ENCODE data around the gene AREG.

AREG gene

DNA sequence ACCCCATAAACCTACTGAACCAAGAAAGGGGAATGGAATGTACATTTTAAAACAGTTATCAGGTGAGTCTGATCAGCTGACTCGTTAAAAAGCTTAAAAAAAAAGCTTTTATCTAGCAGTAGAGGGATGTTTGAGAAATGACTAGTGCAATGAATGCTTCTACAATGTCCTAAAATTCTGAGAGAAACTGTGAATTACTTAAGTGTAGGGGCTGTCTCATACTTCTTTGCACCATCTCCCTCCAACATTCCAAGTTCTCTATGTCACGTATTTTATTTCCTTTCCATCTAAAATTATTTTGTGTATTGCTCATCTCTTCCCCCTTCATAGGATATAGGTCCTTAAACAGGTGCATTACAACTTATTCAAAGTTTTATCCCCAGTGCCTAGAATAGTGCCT lies 11.9 kb upstream of the AREG start:
- DNase-seq (ENCODE audit: low read depth) = peak; percentile 79

DNA sequence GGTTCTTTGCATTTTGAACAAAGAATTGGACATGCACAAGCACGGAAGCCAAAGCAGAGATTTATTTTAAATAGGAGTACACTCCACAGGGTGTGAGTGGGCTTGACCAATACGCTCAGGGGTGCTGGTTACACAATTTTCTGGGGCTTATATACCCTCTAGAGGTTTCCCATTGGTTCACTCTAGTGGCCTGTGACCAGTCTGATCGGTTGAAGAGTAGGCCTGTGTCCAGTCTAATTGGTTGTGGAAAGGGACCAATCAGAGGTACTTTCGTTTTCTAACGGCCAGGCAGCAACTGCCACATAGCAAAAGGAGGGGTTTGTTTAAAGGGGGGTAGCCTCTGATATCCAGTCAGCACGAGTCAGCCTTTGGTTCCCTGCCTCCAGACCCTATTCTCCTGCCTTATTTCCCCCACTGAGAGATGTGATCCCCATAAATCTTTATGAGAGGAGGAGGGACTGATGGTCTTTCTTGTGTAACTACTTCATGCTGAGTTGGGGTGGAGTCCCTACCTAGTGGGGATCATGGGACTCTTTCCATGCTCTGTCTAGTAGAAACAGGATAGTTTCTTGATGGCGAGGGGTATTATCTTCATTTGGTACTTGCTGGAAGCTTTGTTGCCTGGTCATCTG lies 11.3 kb upstream of the AREG start:
- DNase-seq (ENCODE audit: low read depth) = no peak

GRCh38 chr4:74435296-74435695 lies 9.6 kb upstream of the AREG start:
- no peak for DNase-seq (ENCODE audit: low read depth)

DNA sequence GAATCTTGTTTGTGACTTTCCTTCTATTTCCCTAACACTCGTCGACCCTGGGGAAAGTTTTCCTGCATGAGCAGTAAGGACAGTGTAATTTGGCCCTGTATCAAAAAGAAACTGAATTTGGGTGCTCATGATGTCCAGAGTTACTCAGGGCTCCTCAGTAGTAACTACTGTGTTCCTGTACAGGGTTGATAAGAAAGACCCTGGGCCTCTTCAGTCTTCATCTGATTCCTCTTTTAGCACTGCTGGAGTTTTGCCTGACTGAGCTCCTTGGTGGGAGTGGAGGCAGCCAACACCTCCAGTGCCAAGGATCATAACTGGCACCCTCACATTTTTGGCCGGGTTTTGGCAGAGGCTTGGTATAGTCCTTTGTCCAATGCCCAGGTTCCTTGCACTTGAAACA lies 7.1 kb upstream of the AREG start:
- no peak for DNase-seq (ENCODE audit: low read depth)

GRCh38 chr4:74438661-74439060 lies 6.3 kb upstream of the AREG start:
- DNase-seq (ENCODE audit: low read depth) = no peak

- DNase-seq (ENCODE audit: low read depth) = no peak
Observed at GRCh38 chr4:74439952-74440351, 5.0 kb upstream of the AREG start.

DNA sequence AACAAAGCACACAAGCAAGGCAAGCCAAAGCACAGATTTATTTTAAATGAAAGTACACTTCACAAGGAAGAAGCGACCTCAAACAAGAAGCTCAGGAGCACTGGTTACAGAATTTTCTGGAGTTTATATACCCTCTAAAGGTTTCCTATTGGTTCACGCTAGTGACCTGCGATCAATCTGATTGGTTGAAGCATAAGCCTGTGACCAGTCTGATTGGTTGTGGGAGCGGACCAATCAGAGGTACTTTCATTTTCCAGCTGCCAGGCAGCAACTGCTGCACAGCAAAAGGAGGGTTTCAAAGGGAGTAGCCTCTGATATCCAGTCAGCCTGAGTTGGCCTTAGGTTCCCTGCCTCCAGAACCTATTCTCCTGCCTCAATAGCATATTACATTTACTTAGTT lies 4.6 kb upstream of the AREG start:
- no peak for DNase-seq (ENCODE audit: low read depth)

- DNase-seq (ENCODE audit: low read depth) = no peak
Observed at GRCh38 chr4:74441744-74442143, 3.2 kb upstream of the AREG start.

GRCh38 chr4:74446193-74446868 lies 1.4 kb downstream of the AREG start:
- peak; percentile 40 for DNase-seq (ENCODE audit: low read depth)

DNA sequence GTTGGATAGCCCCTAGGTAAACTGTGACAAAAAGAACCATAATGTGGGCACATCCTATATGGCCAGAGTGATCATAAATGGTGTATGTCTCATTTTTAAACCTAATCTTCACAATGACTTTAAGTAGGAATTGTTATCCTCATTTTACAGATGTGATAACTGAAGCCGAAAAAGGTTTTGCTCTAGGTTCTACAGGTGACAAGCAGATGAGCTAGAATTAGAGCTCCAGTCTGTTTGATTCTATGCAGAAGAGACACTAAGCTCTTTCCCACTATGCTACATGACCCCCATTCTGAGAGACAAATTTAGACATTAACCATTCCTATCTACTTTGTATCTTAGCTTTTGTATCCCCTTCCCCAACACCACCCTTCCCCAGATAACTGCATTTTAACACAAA lies 2.0 kb downstream of the AREG start:
- no peak for DNase-seq (ENCODE audit: low read depth)

DNA sequence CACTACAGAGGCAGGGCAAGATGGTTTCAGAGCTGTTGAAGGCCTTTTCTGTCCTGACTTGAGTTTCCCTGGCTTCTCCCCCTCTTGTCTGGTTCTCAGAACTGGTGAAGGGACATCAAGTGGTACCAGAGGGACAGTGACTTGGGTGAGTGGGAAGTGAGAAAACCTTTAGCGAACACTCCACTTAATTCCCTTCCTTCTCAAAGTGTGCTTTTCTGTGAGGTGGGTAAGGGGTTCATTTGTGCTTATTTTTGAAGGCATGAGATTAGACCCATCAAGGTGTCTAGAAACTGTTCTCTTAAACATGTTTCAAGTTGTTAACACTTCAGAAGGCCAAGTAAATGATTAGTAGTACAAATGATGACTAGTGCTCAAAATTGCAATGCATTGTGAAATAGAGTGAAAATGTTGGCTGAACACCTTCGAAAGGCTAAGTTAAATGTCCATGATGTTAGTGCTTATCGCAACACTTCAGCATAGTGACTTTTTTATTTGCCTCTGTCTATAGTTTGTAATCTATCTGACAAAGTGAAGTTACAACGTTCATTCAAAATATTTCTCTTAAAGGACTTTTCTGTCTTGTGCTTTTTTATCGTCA lies 2.8 kb downstream of the AREG start:
- DNase-seq (ENCODE audit: low read depth) = peak; percentile 40

GRCh38 chr4:74449571-74450297 lies 4.8 kb downstream of the AREG start:
- DNase-seq (ENCODE audit: low read depth) = no peak

DNA sequence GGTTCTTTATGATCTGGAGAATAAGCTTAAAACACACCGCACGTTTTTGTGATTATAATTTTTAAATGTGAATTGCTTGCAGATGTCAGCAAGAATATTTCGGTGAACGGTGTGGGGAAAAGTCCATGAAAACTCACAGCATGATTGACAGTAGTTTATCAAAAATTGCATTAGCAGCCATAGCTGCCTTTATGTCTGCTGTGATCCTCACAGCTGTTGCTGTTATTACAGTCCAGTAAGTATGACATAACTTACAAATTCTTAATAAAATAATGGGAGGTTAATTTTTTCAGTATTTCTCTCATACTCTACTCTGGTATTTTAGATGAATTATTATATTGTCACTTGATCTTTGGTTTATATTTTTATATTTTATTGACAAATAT lies 5.4 kb downstream of the AREG start:
- DNase-seq (ENCODE audit: low read depth) = no peak

GRCh38 chr4:74451214-74451661 lies 6.3 kb downstream of the AREG start:
- DNase-seq (ENCODE audit: low read depth) = peak; percentile 67

GRCh38 chr4:74453037-74453635 lies 8.2 kb downstream of the AREG start:
- no peak for DNase-seq (ENCODE audit: low read depth)

DNA sequence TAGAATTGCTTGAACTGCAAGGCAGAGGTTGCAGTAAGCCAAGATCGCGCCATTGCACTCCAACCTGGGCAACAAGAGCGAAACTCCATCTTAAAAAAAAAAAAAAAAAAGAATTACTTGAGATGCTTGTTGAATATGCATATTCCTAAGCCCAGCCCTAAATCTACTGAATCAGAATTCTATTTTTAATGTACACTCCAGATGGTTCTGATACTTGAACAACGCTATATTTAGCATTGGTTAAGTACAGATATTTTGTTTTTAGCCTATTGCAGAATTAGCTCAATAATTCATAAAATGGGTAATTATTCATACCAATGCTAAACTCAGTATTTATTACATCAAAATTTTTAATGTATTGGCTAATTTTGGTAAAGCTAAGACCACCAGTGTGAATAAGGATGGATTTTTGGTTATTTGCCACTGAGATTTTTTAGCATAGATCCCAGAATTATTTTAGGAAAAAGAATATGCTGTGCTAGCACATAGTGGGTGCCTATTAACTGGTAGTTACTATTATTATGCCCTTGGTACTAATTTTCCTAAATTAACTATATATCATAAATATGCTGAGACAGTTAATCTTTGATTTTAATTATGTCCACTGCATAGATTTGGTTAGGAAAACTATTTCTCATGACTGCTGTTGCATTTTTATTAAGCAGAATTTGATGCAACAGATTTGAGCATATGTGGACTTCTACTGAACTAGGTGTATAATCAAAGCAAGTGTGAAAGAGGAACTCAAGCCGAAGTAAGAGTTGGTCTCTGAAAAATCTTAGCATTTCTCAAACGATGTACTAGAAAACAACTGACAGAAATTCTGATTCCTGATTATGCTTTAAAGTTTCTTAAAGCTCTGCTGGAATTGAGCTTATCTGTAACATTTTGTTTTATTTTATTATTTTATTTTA lies 9.2 kb downstream of the AREG start:
- DNase-seq (ENCODE audit: low read depth) = no peak

DNA sequence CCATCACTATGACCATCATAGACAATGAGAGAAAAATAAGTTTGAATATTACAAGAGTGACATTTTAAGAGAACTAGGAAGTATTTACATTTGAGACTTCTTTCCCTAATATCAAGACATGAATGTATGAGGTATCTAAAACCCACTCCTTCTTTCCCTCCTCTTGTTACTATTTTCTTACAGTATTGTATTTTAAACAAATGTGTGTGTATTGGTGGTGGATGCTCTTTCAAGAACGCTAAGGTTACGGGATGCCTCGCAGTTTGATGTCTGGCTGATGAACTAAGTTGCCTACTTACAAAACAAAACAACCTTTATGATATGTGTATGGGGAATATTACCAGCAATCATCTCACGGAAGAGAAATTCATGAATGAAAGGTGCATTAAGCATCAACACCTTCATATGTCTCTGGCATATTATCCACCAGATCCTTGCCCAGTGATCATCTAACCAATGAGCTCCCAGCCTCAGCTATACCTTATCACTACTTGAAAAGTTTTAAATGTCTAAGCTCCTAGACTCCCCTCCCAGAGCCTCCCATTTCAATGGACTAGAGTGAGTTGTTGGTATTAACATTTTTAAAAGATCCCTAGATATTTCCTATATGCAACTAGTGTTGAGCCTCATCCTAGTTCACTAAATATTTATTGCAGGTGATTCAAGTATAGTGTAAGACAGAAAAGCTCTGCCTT lies 10.6 kb downstream of the AREG start:
- DNase-seq (ENCODE audit: low read depth) = no peak

DNA sequence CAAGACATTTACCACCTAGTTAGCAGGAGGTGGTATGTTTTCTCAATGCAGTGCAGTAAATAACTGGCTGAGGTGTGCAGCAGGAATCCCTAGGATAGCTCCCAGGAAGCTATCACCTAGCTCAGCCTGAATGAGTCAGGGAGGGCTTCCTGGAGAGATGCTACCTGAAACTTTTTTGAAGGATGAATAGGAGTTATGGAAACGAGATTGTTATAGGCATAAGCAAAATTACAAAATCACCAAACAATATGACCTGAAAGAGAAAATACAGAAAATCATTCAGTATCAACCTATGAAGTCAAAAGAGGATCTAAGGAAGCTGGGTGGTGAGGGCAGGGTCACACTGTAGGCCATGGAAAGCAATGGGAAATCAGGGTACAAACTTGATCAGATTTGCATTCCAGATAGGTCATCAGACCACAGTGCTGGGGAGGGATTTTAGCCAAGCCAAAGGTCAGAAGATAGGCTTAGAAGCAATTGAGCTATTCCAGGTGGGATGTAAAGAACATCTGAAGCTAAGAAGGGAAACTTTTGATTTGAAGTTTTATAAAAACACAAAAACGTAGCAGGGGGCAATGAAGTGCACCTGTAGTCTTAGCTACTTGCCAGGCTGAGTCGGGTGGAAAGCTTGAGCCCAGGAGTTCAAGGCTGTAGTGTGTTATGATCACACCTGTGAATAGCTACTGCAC lies 11.3 kb downstream of the AREG start:
- DNase-seq (ENCODE audit: low read depth) = peak; percentile 36

GRCh38 chr4:74456849-74457395 lies 12.0 kb downstream of the AREG start:
- peak; percentile 27 for DNase-seq (ENCODE audit: low read depth)

- no peak for DNase-seq (ENCODE audit: low read depth)
Observed at GRCh38 chr4:74460833-74461232, 15.9 kb downstream of the AREG start.
